Measurements from ENCODE around the gene PLCG2.
A peak's percentile ranks its signal among the peaks of the same experiment; 100 is the strongest.
"Not testable (repeated sequence)": the region's sequence is repeated elsewhere in the genome, so short reads cannot be mapped to it uniquely, and the experiment has no call there.

The PLCG2 gene

DNA sequence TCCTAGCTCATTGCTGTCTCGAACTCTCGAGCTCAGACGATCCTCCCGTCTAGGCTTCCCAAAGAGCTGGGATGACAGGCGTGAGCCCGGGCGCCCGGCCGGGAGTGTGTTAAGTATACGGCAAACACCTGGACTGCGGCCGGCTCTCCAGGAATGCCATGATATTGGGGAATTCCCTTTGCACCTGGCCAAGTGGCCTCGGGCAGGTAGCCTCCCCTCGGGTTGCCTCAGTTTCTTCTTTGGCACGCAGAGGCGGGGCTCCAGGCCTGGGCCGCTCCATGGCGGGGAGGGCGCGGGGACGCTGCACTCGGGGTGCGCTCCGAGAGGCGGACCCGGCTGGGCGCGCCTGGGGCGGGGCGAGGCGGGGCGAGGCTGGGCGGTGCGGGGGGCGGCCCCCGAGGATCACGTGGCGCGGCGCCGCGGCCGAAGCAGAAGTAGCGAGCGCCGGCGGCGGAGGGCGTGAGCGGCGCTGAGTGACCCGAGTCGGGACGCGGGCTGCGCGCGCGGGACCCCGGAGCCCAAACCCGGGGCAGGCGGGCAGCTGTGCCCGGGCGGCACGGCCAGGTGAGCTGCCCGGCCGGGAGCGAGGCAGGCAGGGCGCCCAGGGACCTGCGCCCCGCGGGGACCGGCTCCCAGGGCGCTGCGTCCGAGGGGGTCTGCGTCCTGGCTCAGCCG lies at the start of gene PLCG2:
TSS of gene PLCG2 (plus strand) at position 431 of the 675 bp plus-strand sequence. CDS start 6,699 bp downstream, outside the sequence.
- DNase-seq: peak; percentile 89

DNA sequence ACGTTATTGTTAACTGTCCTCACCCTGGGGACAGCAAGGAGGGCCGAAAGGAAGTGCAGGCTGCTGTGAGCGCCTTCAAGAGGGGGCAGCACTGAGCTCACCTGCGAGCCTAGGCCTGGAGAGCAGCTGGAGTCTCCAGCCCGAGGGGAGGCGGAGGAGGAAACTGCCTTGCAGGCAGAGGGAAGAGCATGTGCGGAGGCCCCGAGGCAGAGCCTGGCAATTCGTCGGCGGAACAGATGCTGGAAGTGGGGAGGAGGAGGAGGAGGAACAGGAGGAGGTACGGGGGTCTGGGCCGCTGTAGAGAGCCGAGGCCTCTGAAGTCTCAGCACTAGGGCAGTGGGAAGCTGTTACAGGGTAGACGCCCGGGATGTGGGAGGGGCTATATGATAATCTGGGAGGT lies 49.6 kb upstream of the PLCG2 start:
- no peak for DNase-seq

GRCh38 chr16:81730090-81731051 lies 48.7 kb upstream of the PLCG2 start:
- DNase-seq: peak; percentile 82

DNA sequence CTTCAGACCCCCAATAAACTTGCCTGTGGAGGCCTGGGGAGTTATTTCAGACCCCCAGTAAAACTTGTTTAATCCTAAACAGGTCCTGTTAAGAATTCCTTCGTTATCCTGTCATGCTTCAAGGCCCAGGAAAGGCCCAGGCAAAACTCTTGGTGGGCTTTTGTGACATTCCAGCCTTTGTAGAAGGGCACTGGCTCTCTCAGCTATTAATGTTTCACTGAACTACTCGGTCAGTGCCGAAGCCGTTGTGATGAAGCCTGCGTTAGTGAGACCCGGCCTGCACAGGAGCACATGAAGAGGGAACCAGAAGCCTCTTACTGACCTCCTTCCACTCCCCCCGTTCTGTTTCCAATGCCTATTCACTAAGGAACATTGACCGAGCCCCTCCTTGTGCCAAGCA lies 47.4 kb upstream of the PLCG2 start:
- no peak for DNase-seq

GRCh38 chr16:81732699-81733098 lies 46.4 kb upstream of the PLCG2 start:
- no peak for DNase-seq

DNA sequence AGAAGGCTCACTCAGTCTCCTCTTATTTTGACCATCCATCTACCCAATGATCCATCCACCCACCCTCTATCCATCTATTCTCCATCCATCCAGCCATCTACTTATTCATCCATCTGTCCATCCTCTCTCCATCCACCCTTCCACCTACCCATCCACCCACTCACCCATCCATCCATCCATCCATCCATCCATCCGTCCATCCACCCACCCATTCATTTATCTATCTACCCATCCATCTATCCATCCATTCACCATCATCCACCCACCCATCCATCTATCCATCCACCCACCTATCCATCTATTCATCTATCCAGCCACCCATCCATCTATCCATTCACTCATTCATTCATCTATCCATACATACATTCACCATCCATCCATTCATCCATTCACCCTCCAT lies 45.8 kb upstream of the PLCG2 start:
- no peak for DNase-seq

DNA sequence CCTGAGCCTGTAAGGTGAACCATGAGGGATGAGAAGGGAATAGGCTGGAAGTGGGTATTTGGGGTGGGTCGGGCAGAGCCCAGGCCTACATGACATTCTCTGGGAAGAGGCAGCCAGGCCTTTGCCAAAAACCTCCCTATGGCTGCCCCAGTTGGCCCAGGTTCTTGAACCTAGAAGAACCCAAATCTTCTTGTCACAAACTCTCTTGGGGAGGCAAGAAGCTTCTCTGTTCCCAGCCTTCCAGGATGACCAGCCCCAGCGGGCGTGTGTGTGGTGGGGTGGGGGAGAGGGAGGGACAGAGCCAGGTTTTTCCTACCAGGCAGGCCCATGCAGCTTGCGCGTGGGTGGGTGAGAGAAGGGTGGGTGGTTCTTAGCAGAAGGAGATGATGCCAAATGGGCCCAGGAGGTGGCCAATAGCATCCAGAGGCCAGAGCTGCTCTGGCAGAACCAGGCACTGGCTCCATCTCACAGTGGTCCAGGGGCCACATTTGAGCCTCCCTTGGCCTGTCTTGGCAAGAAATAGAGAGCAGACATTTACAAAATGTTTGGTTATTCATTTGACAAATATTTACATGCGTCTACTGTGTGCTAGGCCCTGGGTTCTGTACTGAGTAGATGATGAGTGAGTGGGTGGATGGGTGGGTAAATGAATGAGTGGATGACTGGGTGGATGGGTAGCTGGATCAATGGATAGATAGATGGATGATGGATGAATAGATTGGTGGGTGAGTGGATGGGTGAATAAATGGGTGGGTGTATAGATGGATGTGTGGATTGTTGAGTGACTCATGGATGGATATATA lies 44.3 kb upstream of the PLCG2 start:
- DNase-seq: no peak

DNA sequence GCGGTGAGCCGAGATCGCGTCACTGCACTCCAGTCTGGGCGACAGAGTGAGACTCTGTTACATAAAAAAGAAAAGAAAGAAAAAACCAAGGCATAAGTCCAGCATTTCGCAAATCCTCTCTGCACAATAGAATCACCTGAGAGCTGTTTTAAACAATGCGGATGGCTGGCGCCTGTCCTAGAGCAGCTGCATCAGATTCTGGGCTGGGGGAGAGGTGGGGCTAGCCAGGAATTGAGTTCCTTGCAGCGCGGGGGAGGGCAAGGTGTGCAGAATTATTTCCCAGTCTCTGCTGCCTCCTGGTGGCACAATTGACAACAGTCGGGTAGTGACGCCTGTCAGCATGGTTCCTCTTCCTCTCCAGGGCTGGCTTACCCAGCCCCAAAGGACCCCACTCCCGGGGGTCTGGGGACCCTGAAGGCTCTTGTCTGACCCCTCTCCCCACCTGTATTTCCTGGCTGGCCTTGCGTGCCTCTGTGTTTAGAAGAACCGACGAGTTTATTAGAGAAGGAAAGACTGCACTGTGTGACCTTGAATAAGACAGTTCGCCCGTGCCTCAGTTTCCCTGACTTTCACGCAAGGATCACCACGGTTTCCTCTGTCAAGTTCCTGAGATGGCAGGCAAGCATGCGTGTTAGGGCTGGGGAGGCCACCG lies 41.1 kb upstream of the PLCG2 start:
- peak; percentile 93 for DNase-seq

GRCh38 chr16:81738783-81739496 lies 40.2 kb upstream of the PLCG2 start:
- no peak for DNase-seq

DNA sequence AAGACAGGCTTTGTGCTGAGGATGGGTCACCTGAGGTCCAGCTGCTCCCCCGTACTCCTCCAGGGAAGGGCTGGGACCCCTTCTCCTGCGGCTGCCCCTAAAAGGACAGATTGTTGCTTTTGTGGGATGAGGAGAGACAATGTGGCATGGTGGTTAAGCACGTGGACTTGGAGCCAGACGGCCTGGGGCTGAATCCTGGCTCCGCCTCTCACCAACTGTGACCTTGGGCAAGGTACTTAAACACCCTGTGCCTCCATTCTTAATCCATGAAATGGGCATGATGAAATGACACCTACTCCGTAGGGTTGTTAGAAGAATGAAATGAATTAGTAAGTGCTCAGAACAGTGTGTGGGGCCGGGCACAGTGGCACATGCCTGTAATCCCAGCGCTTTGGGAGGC lies 39.6 kb upstream of the PLCG2 start:
- DNase-seq: no peak

- no peak for DNase-seq
Observed at GRCh38 chr16:81740169-81740568, 38.9 kb upstream of the PLCG2 start.

DNA sequence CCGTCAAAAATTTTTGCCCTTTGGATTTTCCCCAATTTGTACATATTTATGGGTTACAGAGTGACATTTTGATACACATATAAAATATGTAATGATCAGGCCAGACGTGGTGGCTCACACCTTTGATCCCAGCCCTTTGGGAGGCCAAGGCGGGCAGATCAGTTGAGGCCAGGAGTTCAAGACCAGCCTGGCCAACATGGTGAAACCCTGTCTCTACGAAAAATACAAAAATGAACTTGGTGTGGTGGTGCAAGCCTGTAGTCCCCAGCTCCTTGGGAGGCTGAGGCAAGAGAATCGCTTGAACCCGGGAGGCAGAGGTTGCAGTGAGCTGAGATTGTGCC lies 37.7 kb upstream of the PLCG2 start:
- not testable (repeated sequence) for DNase-seq

DNA sequence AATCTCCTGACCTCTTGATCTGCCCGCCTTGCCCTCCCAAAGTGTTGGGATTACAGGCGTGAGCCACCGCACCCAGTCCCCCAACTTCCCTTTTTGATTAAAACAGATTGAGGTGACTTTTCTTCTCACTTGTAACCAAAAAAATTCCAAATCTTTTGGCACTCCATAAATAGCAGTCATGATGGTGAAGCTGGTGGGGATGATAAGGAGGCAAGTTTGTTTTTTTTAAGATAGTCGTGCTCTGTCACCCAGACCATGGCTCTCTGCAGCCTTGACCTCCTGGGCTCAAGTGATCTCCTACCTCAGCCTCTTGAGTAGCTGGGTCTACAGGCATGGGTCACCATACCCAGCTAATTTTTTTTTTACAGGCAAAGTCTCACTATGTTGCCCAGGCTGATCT lies 34.7 kb upstream of the PLCG2 start:
- no peak for DNase-seq

- no peak for DNase-seq
Observed at GRCh38 chr16:81744911-81745310, 34.2 kb upstream of the PLCG2 start.

GRCh38 chr16:81745704-81746558 lies 33.2 kb upstream of the PLCG2 start:
- peak; percentile 89 for DNase-seq

DNA sequence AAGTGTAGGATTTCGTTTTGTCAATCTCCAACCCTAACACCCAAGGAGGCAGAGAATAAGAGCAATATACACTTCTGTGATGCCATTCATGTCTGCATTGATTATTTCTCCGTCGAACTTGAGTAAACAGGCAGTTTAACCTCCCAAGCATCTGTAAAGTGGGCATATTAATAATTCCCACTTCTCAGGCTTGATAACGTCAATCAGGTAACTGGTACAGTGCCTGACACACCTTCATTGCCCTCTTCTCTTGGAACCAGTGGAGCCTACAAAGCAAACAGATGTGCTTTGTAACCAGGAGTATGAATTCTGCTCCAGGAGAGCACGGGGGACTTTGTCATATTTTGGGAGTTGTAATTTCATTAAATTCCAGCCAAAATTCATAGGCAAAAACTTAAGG lies 32.5 kb upstream of the PLCG2 start:
- DNase-seq: no peak

DNA sequence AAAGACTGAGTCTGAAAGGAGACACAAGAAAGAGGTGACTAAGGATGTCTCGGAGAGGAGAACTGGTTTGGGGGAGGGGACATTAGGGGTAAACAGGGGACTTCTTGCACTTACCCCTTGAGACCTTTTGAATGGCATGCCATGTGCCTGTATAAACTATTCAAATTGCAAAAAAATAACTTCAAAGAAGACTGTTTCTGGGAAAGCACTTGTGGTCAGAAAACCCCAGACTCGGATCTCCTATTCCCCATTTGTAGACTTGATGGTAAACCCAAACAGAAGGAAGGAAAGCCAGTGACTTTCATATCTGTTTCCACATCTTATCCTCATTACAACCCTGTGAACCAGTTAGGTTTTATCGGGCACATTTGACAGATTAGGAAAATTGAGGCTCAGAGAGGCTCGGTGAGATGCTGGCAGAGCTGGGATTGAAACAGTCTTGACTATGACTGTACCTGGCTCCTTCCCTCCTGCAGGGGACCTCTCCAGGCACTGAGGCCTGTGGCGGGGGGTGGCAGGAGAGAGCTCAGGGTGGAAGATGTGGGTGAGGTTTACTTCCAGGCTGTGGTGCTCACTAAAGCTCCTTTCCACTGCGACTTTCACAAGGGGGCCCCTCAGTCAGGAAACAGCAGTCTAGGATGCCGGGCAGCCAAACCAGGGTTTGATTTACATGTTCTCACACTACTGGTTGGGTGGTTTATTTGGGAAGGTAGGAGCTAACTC lies 30.5 kb upstream of the PLCG2 start:
- DNase-seq: no peak

DNA sequence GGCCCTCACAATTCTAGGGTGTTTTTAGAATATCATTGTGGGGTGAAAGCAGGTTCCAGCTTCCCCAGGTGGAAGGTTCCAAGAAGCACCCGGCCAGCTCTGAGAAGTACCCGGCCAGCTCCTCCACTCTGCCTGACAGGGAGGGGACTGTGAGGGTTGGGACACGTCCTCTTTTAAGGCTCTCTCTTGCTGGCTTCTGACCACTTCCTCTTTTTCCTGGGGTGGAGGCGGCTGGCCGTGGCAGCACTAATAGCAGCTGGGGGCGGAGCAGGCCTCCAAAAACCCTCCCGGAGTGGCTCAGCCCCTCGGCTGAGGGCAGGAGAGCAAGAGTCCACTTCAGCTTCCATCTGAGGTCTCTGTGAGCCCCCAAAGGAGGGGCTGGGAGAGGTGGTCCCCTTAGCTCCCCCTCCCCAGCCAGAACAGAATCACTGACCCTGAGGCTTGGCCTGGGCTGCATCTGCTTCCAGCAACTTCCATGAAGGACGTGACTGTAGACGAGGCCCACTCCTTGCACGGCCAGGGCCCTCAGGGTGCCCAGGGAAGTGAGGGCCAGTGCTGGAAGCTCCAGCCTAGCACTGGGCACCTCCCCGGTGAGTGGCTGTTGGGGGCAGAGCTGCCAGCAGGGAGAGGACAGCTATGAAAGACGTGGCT lies 26.7 kb upstream of the PLCG2 start:
- no peak for DNase-seq

- no peak for DNase-seq
Observed at GRCh38 chr16:81752876-81753227, 26.2 kb upstream of the PLCG2 start.

- no peak for DNase-seq
Observed at GRCh38 chr16:81754858-81755257, 24.2 kb upstream of the PLCG2 start.

Data from activated CD8-positive, alpha-beta memory T cell treated with anti-CD3 and anti-CD28 coated beads for 24 hours (primary cell).